Cardiac muscle cell (in vitro differentiated cells and primary cell): Measurements from ENCODE around the gene LCN2. TPM values are rescaled to one million over a fixed set of nuclear protein-coding genes. Genes with fewer than 3 reads are reported as not detected.

Experiments used
- DNase-seq, 2 donors: peaks; one replicate each; pipeline versions ENCODE4 v3.0.0 to v3.0.0-alpha.2; 2010 to 2017; ENCODE audit warnings: low read depth in 1 of 2, low spot score in 1 of 2
- H3K27ac ChIP-seq: fragments of 200-600 bp; sonication (generic); 2 replicates; pipeline ENCODE4 v1.5.1; 2016
- H3K27me3 ChIP-seq: fragments of 200-600 bp; sonication (generic); 2 replicates; pipeline ENCODE4 v1.6.0; 2016; ENCODE audit warnings: control low read depth
- H3K36me3 ChIP-seq: fragments of 200-600 bp; sonication (generic); 2 replicates; pipeline ENCODE4 v1.5.1; 2016; ENCODE audit warnings: control low read depth
- H3K4me1 ChIP-seq: fragments of 200-600 bp; sonication (generic); 2 replicates; pipeline ENCODE4 v1.8.1; 2017; ENCODE audit warnings: low read depth, mild to moderate bottlenecking, mixed run types
- H3K4me3 ChIP-seq: fragments of 200-600 bp; sonication (generic); 2 replicates; pipeline ENCODE4 v1.5.1; 2016; ENCODE audit warnings: mild to moderate bottlenecking
- H3K9me3 ChIP-seq: fragments of 200-600 bp; sonication (generic); 2 replicates; pipeline ENCODE4 v1.5.1; 2017; ENCODE audit warnings: low read depth, mild to moderate bottlenecking, control low read depth
- polyA plus RNA-seq: library from polyadenylated mRNA; unstranded; fragments of >200 nt; fragmentation: Nextera tagmentation; extraction: Ambion mirVana; gene quantifications from 2 replicates; pipeline ENCODE4 v1.2.1, GENCODE V29; 2016
- total RNA-seq: library from RNA; depleted of rRNA; stranded (reverse); fragments of >200 nt; gene quantifications from 2 replicates; pipeline ENCODE4 v1.2.3, GENCODE V29; 2016
- TF ChIP-seq, protein P1 (sequence below): IDR thresholded peaks from 2 replicates; pipeline ENCODE4 v1.5.1; 2012; ENCODE audit warnings: low read depth, mild to moderate bottlenecking, low read length

LCN2 gene
- total RNA-seq (not detected in 2 replicates), polyA plus RNA-seq (1.2 TPM in 1 of 2 replicates, not detected in the other)

DNA sequence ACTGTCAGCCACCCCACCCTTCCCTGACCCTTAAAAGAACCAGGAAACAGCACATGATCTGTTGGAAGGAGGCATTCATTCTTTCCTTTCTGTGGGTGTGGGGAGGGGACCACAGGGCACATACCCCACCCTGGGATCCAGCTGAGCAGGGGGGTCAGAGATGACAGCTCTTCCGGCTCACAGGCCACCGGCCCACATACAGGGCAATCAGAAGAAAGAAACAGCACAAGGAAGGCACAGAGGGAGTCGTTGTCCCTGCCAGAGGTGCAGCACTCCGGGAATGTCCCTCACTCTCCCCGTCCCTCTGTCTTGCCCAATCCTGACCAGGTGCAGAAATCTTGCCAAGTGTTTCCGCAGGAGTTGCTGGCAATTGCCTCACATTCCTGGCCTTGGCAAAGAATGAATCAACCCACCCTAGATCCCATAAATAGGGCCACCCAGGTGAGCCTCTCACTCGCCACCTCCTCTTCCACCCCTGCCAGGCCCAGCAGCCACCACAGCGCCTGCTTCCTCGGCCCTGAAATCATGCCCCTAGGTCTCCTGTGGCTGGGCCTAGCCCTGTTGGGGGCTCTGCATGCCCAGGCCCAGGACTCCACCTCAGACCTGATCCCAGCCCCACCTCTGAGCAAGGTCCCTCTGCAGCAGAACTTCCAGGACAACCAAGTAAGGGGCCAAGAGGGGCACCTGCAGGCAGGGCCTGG is at the start of gene LCN2:
TSS of gene LCN2 (plus strand) at position 453 of the 701 bp plus-strand sequence. CDS start at position 526, 73 bp downstream.
- no peaks in the 10 kb centered on the region for H3K4me1 ChIP-seq
- no peak for DNase-seq
- H3K27ac ChIP-seq: no peak within 1 kb of the TSS
- no peak within 1 kb of the TSS for H3K4me3 ChIP-seq
- no peaks in the 10 kb centered on the region for H3K27me3 ChIP-seq
- H3K9me3 ChIP-seq: no peaks in the 10 kb centered on the region
- TF ChIP-seq, protein P1, sequence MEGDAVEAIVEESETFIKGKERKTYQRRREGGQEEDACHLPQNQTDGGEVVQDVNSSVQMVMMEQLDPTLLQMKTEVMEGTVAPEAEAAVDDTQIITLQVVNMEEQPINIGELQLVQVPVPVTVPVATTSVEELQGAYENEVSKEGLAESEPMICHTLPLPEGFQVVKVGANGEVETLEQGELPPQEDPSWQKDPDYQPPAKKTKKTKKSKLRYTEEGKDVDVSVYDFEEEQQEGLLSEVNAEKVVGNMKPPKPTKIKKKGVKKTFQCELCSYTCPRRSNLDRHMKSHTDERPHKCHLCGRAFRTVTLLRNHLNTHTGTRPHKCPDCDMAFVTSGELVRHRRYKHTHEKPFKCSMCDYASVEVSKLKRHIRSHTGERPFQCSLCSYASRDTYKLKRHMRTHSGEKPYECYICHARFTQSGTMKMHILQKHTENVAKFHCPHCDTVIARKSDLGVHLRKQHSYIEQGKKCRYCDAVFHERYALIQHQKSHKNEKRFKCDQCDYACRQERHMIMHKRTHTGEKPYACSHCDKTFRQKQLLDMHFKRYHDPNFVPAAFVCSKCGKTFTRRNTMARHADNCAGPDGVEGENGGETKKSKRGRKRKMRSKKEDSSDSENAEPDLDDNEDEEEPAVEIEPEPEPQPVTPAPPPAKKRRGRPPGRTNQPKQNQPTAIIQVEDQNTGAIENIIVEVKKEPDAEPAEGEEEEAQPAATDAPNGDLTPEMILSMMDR: no peak
- no peaks in the 10 kb centered on the region for H3K36me3 ChIP-seq

DNA sequence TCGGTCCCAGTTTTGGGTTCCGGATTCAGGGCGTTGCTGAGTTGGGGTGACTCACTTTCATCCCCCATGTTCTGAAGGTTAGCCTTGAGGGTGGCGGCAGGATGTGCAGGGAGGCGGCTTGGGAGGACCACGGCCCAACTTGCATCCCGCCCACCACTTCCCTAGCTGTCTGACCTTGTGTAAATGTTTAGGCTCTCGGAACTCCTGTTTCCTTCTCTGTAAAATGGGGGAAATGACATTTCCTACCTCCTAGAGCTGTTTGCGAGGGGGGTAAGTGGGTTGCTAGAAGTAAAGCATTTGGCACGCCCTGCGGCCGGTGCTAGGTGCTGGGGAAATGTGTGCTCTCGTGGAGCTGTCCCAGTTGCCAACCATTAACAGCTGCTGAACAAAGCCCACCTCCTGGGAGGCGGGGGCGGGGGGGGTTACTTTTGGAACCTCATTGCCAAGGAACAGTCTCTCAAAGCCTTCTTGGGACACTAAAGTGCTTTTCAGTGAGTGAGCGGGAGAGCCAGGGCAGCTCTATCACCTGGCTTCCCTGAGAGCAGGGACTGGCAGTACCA is 49.2 kb upstream of the LCN2 start:
- peak in 1 of 2 donors; percentile 26 for DNase-seq
- TF ChIP-seq, protein P1: no peak
- Histone ChIP-seq H3K27me3 (no peaks in the 10 kb centered on the region), H3K36me3 (peaks cover 20% of the 10 kb centered on the region), H3K4me1 (peaks cover 37% of the 10 kb centered on the region), H3K9me3 (no peaks in the 10 kb centered on the region), H3K27ac (no peak overlapping the region), H3K4me3 (no peak overlapping the region)

DNA sequence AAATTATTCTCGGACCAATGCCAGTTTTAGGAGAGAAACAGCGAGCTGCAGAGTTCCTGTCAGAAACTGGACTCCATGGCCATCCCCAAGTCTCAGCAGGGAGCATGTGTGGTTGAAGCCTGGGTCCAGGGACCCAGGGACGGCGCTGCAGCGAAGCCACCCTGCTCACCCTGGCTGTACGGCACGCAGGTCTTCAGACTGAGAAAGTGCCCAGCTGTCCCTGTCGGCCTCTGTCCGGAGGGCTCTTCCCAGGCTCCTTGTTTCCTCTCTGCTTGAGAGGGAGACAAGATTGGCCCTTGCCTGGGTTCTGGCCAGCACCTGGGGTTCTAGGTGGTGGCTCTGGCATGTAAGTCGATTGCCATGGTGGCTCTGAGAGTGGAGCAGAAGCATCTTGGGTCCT is 48.7 kb upstream of the LCN2 start:
- DNase-seq: no peak
- Histone ChIP-seq H3K27ac (no peak overlapping the region), H3K27me3 (no peaks in the 10 kb centered on the region), H3K4me3 (no peak overlapping the region), H3K9me3 (no peaks in the 10 kb centered on the region), H3K36me3 (peaks cover 23% of the 10 kb centered on the region), H3K4me1 (peaks cover 31% of the 10 kb centered on the region)
- TF ChIP-seq, protein P1: no peak

DNA sequence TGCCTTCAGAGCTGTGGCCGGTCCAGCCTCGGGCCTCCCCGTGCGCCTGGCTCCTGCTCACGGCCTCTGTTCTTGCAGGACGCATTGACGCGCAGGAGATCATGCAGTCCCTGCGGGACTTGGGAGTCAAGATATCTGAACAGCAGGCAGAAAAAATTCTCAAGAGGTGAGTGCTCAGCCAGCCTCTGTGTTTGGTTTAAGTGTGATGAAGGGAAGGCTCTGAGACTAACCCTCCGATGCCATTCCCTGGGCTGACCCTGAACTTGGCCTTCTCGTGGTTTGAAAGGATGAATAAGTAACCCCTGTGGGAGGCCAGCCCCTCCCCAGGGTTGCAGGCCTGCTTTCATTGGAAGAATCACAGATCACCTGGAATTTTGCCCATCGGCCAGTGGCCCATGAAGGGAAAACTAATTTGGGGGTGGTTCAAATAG is 48.0 kb upstream of the LCN2 start:
- Histone ChIP-seq H3K4me3 (no peak overlapping the region), H3K9me3 (no peaks in the 10 kb centered on the region), H3K36me3 (peaks cover 28% of the 10 kb centered on the region), H3K27ac (no peak overlapping the region), H3K27me3 (no peaks in the 10 kb centered on the region), H3K4me1 (peaks cover 25% of the 10 kb centered on the region)
- TF ChIP-seq, protein P1: no peak
- no peak for DNase-seq

DNA sequence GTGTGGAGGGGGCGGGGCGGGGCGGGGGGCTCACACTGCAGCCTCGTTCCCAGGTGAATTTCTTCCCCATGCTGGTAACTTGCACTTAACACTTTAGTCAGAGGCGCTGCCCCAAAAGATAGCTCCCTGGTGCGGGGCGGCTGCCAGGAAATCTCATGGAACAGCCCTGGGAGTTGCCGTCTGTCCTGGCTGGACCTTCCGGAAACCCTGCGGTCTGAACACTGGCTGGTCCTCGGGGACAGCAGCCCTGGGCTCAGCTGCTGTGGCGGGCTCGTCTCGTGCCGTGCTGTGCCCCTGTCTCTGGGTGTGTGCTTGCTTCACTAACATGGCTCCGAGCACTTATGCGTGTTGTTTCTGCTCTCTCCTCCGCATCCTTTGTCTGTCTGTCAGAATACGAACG is 47.6 kb upstream of the LCN2 start:
- Histone ChIP-seq H3K36me3 (peaks cover 33% of the 10 kb centered on the region), H3K4me1 (peaks cover 21% of the 10 kb centered on the region), H3K27ac (no peak overlapping the region), H3K9me3 (no peaks in the 10 kb centered on the region), H3K27me3 (no peaks in the 10 kb centered on the region), H3K4me3 (no peak overlapping the region)
- DNase-seq: no peak
- TF ChIP-seq, protein P1: no peak
